Measurements from ENCODE around the gene BMPR1A. TPM values are rescaled to one million over a fixed set of nuclear protein-coding genes. Genes with fewer than 3 reads are reported as not detected.

Gene BMPR1A
- total and polyA plus RNA-seq, 2 of the 4 experiments (the other 2 are of a cell fraction) = 15.9 to 93.7 TPM

DNA sequence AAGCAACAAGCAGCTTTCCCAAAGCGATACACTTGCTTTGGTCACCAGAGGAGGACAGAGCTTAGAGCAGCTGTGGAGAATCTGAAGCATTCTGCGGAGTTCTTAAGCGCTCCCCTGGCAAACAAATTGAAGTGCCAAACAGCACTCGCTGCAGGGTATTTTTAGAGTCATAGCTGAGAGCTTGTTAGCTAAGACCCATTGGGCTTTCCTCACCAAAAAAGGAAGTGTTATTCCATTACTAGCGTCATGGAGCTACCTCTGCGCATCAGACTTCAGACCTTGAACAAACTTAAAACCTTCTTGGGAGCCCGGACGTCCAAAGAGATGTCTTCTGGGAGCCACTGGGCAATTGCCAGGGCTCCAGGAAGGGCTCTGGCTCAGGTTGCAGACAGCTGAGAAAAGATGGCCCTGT is 23.2 kb upstream of the BMPR1A start:
- H3K4me3 ChIP-seq (ENCODE audit: insufficient read depth, low read depth, low read length) = no peak overlapping the region
- TF ChIP-seq MXI1 (IDR thresholded peaks at IDR 0.05; ENCODE audit: borderline replicate concordance, low read depth, low read length) (no peak), BHLHE40 (IDR thresholded peaks at IDR 0.05; ENCODE audit: low read depth, low read length) (no peak), NFE2L2 (IDR thresholded peaks at IDR 0.05; ENCODE audit: low read depth, low read length) (no peak), FOS (IDR thresholded peaks at IDR 0.05; ENCODE audit: low read depth, low read length) (no peak), CEBPB (IDR thresholded peaks at IDR 0.05; ENCODE audit: low read depth, low read length) (no peak), RCOR1 (IDR thresholded peaks at IDR 0.05; ENCODE audit: insufficient replicate concordance, low read length) (no peak), POLR2A (IDR thresholded peaks at IDR 0.05; ENCODE audit: low read depth, low read length) (no peak), SMC3 (IDR thresholded peaks at IDR 0.05; ENCODE audit: low read depth, low read length) (no peak), MAFK (IDR thresholded peaks at IDR 0.05; ENCODE audit: low read depth, low read length) (no peak), RAD21 (IDR thresholded peaks at IDR 0.05; ENCODE audit: low read length) (no peak), CTCF (conservative IDR thresholded peaks at IDR 0.05; ENCODE audit: low read depth, low read length) (no peak)
- TF ChIP-seq, protein P1, sequence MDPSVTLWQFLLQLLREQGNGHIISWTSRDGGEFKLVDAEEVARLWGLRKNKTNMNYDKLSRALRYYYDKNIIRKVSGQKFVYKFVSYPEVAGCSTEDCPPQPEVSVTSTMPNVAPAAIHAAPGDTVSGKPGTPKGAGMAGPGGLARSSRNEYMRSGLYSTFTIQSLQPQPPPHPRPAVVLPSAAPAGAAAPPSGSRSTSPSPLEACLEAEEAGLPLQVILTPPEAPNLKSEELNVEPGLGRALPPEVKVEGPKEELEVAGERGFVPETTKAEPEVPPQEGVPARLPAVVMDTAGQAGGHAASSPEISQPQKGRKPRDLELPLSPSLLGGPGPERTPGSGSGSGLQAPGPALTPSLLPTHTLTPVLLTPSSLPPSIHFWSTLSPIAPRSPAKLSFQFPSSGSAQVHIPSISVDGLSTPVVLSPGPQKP (IDR thresholded peaks at IDR 0.05; ENCODE audit: borderline replicate concordance, low read depth, low read length) = no peak
- TF ChIP-seq, protein P2, sequence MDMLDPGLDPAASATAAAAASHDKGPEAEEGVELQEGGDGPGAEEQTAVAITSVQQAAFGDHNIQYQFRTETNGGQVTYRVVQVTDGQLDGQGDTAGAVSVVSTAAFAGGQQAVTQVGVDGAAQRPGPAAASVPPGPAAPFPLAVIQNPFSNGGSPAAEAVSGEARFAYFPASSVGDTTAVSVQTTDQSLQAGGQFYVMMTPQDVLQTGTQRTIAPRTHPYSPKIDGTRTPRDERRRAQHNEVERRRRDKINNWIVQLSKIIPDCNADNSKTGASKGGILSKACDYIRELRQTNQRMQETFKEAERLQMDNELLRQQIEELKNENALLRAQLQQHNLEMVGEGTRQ (IDR thresholded peaks at IDR 0.05; ENCODE audit: low read depth, low read length) = no peak
- no peak overlapping the region for H2BK5ac ChIP-seq (ENCODE audit: low read depth, low read length, poor library complexity, severe bottlenecking)
- no peaks in the 10 kb centered on the region for H3K79me1 ChIP-seq (ENCODE audit: low read depth in 1 of 2, low read length in 2 of 2)
- H2BK15ac ChIP-seq (ENCODE audit: low read depth, low read length) = no peak overlapping the region
- no peaks in the 10 kb centered on the region for H3K36me3 ChIP-seq (ENCODE audit: control insufficient read depth, insufficient read depth, low read length)
- H3K23ac ChIP-seq (ENCODE audit: low read depth, low read length) = no peak overlapping the region
- H3K9ac ChIP-seq (ENCODE audit: low read depth, low read length) = no peak overlapping the region
- no peak overlapping the region for H2AK9ac ChIP-seq (replicated peaks; ENCODE audit: low read depth, low read length, poor library complexity)
- no peaks in the 10 kb centered on the region for H4K20me1 ChIP-seq (ENCODE audit: insufficient read depth, low read length)
- H3K9me1 ChIP-seq (ENCODE audit: insufficient read depth, low read length) = peaks cover 7% of the 10 kb centered on the region; the same call in 1 of the 2 replicates
- in situ Hi-C loops (cut with MboI; ENCODE audit: low sequenced_read_pairs) = no loop called here
- H2AFZ ChIP-seq (replicated peaks; ENCODE audit: low read length, poor library complexity) = no peak overlapping the region
- ChIA-PET POLR2A (ENCODE audit: unreplicated experiment) (no interaction called here), CTCF (interaction anchor here (1.3 kb wide), 1 partner anchor 20 kb away, joined by 3 read pairs; no protein-coding TSS in a partner anchor)
- WGBS, 2 experiments (ENCODE audit: extremely low coverage in 2 of 2, insufficient read length in 1 of 2) = 74% methylated on average over 4 of the region's 8 CpGs; no CpG with 5 or more reads in 1 of the 2 experiments
- dilution Hi-C loops (cut with HindIII; ENCODE audit: low sequenced_read_pairs, unreplicated experiment) = no loop called here
- H3K9me3 ChIP-seq (ENCODE audit: control insufficient read depth, insufficient read depth, low read length) = no peaks in the 10 kb centered on the region
- no peak overlapping the region for H4K5ac ChIP-seq (ENCODE audit: low read depth, low read length)
- intact Hi-C loops (cut with micrococcal nuclease) = no loop called here
- H4K8ac ChIP-seq (ENCODE audit: low read depth in 2 of 2, low read length in 2 of 2) = no peak overlapping the region
- H3K4me2 ChIP-seq (ENCODE audit: low read depth, low read length) = no peak overlapping the region
- DNase-seq (peak; percentile 8), ATAC-seq (ENCODE audit: low read depth) (no peak)
- no peak overlapping the region for H3K56ac ChIP-seq (ENCODE audit: extremely low read depth, insufficient read depth, low read length)
- no peak overlapping the region for H2BK20ac ChIP-seq (ENCODE audit: low read depth, low read length)
- no peak overlapping the region for H4K91ac ChIP-seq (ENCODE audit: insufficient read depth, low read depth, low read length)
- H3K14ac ChIP-seq (replicated peaks; ENCODE audit: low read depth, low read length) = no peak overlapping the region
- BruUV-seq (replicated peaks) = no TSS peak
- H2BK120ac ChIP-seq (ENCODE audit: low read depth, low read length) = no peak overlapping the region
- H3K18ac ChIP-seq (ENCODE audit: low read depth, low read length) = no peak overlapping the region
- no peak overlapping the region for H3K27ac ChIP-seq (ENCODE audit: insufficient read depth, low read length)
- H2AK5ac ChIP-seq (ENCODE audit: low read depth, low read length) = no peak overlapping the region
- no peaks in the 10 kb centered on the region for H3K27me3 ChIP-seq (ENCODE audit: control insufficient read depth, insufficient read depth, low read length)
- H3K4ac ChIP-seq (ENCODE audit: low read depth, low read length) = no peak overlapping the region
- no peaks in the 10 kb centered on the region; the same call in 1 of the 2 replicates for H3K4me1 ChIP-seq (ENCODE audit: control insufficient read depth, insufficient read depth, low read length)
